AG10803 (cell line): ENCODE data around the gene DEPDC1B.

Experiments
- DNase-seq: peaks from one replicate; pipeline ENCODE4 v3.0.0; 2010; ENCODE audit warnings: low read depth
- H3K4me3 ChIP-seq: 2 replicates; pipeline ENCODE4 v1.5.1; 2011; ENCODE audit warnings: mild to moderate bottlenecking, low read length, control low read depth
- TF ChIP-seq, protein P1 (sequence below): conservative IDR thresholded peaks from 2 replicates; pipeline ENCODE4 v1.5.1; 2011; ENCODE audit warnings: mild to moderate bottlenecking, low read length, control low read depth, inconsistent platforms

The DEPDC1B gene

DNA sequence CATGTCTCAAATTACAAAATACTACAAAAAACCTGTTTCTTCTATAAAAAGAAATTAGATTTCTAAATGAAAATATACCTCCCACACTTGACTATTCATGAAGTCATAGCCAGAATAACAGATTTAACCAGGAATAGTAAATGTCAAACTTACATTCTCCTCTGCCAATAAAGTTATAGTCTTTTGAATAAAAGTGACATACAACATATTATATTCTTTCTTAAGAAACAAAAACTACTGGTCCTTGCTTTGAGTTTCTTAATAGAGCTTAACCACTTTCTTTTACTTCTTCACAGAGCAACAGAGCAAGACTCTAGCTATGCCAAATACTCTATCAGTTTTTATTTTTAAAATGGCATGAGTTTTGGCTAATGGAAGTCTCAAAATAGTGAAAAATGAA is 61.7 kb downstream of the DEPDC1B start:
- TF ChIP-seq, protein P1, sequence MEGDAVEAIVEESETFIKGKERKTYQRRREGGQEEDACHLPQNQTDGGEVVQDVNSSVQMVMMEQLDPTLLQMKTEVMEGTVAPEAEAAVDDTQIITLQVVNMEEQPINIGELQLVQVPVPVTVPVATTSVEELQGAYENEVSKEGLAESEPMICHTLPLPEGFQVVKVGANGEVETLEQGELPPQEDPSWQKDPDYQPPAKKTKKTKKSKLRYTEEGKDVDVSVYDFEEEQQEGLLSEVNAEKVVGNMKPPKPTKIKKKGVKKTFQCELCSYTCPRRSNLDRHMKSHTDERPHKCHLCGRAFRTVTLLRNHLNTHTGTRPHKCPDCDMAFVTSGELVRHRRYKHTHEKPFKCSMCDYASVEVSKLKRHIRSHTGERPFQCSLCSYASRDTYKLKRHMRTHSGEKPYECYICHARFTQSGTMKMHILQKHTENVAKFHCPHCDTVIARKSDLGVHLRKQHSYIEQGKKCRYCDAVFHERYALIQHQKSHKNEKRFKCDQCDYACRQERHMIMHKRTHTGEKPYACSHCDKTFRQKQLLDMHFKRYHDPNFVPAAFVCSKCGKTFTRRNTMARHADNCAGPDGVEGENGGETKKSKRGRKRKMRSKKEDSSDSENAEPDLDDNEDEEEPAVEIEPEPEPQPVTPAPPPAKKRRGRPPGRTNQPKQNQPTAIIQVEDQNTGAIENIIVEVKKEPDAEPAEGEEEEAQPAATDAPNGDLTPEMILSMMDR: no peak
- no peak for DNase-seq

DNA sequence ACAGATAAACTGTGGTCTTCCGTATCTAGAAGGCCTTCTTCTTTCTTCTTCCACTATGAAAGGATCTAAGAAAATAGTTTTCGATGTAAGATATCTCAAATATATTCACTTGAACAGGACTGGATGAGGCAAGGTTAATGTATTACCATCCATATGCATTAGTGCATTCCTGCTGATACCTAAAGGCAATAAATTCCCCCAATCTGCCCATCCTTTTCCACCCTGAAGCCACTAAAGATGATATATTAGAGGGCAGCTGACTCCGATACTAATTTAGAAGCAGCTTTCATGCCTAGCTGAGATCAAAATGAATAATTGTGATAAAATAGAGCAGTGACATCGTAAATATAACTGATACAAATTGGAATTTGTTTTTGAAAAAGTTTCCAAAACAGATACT is 63.3 kb downstream of the DEPDC1B start:
- DNase-seq: no peak
- no peak overlapping the region for H3K4me3 ChIP-seq
- TF ChIP-seq, protein P1: no peak

More for the DNA sequence above, 61.7 kb downstream of the DEPDC1B start:
- H3K4me3 ChIP-seq: no peak overlapping the region

GRCh38 chr5:60636001-60636400 is 64.0 kb downstream of the DEPDC1B start:
- TF ChIP-seq, protein P1: no peak
- H3K4me3 ChIP-seq: no peak overlapping the region
- no peak for DNase-seq

GRCh38 chr5:60634051-60634450 is 65.9 kb downstream of the DEPDC1B start:
- no peak for DNase-seq
- TF ChIP-seq, protein P1: no peak
- H3K4me3 ChIP-seq: no peak overlapping the region

- TF ChIP-seq, protein P1: no peak; the same call in 1 of the 2 replicates
- H3K4me3 ChIP-seq: no peak overlapping the region
- peak; percentile 94 for DNase-seq
Measured at GRCh38 chr5:60633341-60633740, 66.6 kb downstream of the DEPDC1B start.

DNA sequence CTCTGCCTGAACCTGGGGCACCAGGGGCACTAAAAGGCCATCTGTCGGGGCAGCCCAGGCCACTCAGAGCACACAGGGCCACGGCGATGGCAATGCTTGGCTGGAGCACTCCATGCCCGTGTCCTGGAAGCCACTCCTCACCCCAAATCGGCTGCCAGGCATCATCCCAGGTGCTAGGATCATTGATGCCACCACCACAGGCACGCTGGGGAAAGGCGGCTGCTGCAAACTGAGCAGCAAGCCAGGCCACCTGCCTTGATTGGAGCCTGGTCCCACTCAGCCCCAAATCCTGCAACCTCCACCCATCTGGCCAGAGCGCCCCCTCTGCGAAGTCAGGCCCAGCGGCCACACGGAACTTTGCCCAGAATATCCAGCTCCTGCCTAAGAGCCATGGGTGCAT is 67.8 kb downstream of the DEPDC1B start:
- no peak for DNase-seq
- TF ChIP-seq, protein P1: no peak
- H3K4me3 ChIP-seq: no peak overlapping the region

GRCh38 chr5:60630836-60631235 is 69.1 kb downstream of the DEPDC1B start:
- no peak for DNase-seq
- TF ChIP-seq, protein P1: no peak
- H3K4me3 ChIP-seq: no peak overlapping the region
